Fibroblast of skin of right quadriceps (primary cell): Measurements from ENCODE around the gene EML2.
"Not testable (repeated sequence)": the region's sequence is repeated elsewhere in the genome, so short reads cannot be mapped to it uniquely, and the experiment has no call there.

Experiments
- DNase-seq: peaks from one replicate; pipeline ENCODE4 v3.0.0-alpha.2; 2013

The EML2 gene, protein sequence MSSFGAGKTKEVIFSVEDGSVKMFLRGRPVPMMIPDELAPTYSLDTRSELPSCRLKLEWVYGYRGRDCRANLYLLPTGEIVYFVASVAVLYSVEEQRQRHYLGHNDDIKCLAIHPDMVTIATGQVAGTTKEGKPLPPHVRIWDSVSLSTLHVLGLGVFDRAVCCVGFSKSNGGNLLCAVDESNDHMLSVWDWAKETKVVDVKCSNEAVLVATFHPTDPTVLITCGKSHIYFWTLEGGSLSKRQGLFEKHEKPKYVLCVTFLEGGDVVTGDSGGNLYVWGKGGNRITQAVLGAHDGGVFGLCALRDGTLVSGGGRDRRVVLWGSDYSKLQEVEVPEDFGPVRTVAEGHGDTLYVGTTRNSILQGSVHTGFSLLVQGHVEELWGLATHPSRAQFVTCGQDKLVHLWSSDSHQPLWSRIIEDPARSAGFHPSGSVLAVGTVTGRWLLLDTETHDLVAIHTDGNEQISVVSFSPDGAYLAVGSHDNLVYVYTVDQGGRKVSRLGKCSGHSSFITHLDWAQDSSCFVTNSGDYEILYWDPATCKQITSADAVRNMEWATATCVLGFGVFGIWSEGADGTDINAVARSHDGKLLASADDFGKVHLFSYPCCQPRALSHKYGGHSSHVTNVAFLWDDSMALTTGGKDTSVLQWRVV

DNA sequence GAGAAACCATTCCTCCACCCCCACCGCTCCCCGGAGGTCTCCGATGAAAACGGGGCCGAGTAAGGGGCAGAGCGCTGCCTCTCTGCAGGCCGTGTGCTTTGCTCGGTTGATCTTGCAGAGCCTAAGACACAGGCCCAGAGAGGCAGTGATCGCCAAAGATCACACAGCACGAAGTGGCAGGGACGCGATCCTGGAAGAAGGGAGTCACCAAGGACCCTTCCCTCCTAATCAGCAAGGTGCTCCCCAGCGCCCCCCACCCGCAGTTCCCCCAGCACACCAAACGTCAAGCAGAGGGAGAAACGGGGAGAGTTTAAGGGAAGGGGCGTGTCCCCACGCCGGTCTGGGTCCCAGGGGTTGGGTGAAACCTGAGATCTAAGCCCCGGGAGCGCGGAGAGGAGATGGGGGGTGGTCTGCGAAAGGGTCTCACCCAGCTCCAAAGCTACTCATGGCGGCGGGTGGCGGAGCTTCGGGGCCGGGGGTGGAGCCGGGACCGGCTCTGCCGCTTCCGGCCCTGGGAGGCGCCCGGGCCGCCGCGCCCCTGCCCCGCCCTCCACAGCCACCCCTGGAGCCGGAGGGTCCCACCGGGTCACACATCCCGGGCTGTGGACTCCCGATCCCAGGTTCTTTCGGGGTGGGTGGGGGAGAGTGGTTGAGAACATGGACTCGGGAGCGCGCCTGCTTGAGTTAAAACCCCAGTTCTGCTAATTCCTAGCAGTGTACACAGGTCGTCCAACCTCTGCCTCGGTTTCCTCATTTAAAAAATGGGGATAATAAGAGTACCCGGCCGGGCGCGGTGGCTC, at the start of gene EML2:
Gene EML2, minus strand, starts transcription at position 468 of the 800 bp plus-strand sequence. Its CDS starts 21 bp downstream, at position 447.
- peak; percentile 35 for DNase-seq

DNA sequence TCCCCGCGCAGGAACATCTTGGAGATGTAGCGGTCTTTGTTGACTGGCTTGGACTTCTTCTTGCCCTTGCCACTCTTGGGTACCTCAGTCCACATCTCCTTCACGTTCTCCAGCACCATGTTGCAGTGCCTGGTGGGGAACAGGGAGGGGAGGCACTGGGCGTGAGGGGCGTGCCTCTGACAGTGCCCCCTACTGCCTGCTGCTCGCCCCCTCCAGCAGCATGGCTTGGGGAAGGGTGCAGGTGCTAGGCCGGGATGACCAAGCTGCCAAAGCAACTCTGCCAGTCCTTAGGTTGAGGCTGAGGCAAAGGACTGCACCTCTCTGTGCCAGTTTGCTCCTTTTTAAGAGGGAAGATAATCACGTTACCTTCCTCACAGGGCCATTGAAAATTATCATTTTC, 48.4 kb upstream of the EML2 start:
- no peak for DNase-seq

DNA sequence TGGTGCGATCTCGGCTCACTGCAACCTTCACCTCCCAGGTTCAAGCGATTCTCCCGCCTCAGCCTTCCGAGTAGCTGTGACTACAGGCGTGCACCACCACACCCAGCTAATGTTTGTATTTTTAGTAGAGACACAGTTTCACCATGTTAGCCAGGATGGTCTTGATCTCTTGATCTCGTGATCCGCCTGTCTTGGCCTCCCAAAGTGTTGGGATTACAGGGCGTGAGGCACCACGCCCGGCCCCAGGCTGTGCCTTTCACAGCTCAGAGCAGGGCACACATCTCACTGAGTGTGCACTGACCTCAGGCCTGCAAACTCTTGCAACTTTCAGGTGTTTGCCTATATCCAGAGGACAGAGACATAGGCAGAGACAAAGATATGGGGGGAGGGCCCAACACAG, 45.8 kb upstream of the EML2 start:
- DNase-seq, result not testable (repeated sequence)

DNA sequence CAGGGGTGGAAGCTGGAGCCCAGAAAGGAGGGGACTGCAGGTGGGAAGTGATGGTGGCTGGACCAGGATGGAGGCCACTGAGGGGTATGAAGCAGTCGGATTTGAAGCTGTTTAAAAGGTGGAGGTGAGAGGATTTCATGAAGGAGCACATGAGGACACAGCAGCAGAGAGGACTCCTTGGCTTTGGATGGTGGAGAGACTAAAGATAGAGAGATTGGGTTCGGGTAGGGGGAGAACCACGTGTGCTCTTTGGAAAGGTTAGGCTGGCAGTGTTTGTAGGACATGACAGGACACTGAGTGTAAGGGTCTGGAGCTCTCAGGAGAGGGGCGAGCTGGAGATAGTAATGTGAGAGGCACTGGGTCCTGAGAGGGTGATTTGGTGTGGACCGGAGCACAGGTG, 43.7 kb upstream of the EML2 start:
- no peak for DNase-seq

DNA sequence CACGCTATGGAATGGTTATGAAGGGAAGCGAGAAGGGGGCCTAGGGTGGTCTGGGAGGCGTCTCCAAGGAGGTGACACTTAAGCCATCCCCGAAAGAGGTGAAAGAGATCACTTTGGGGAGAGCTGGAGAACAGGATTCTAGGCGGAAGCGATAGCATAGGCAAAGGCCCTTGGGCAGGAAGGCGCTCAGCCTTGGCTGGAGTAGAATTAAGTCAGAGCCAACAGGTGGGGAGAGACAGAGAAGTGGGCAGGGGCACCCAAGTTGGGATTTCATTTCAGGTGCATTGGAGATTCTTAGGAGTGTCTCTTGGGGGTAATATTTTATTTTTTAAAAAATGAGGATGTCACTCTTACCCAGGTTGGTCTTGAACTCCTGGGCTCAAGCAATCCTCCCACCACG, 42.9 kb upstream of the EML2 start:
- DNase-seq, result no peak

DNA sequence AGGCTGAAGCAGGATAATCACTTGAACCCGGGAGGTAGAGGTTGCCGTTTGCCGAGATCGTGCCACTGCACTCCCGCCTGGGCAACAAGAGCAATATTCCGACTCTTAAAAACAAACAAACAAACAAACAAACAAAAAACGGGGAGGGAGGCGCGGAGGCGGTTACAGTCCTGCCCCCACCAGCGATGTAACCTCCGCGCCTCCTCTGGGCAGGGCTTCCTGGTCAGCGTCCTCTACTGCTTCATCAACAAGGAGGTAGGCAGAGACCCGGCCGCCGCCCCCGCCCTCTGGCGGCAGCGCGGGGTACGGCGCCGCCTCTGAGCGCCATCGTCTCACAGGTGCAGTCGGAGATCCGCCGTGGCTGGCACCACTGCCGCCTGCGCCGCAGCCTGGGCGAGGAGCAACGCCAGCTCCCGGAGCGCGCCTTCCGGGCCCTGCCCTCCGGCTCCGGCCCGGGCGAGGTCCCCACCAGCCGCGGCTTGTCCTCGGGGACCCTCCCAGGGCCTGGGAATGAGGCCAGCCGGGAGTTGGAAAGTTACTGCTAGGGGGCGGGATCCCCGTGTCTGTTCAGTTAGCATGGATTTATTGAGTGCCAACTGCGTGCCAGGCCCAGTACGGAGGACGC, 42.3 kb upstream of the EML2 start:
- peak; percentile 65 for DNase-seq

DNA sequence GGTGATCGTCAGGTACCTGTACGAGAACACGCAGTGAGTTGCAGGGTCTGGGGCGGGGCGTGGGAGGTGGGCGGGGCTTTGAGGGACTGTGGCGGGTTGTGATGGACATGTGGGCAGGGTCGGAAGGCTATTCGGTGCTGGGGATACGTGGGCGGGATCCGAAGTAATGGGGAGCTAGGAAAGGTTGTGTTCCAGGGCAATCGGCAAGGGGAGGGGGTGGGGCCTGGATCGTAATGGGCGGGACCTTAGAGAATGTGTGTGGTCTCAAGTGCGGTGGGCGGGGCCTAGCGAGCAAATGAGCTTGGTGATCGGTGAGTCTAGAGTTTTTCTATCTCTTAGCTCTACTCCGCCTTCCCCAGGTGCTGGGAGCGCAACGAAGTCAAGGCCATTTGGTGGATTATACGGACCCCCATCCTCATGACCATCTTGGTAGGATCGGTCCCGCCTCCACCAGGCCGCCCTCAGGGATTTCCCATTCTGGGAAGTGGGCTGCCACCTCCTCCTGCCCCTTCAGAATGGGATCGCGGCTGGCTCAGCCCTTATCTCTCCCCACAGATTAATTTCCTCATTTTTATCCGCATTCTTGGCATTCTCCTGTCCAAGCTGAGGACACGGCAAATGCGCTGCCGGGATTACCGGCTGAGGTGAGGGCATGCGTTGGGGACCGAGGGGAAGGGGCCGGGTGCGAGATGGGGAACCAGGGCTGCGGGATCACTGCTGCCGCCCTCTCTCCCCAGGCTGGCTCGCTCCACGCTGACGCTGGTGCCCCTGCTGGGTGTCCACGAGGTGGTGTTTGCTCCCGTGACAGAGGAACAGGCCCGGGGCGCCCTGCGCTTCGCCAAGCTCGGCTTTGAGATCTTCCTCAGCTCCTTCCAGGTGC, 38.4 kb upstream of the EML2 start:
- peak; percentile 69 for DNase-seq

DNA sequence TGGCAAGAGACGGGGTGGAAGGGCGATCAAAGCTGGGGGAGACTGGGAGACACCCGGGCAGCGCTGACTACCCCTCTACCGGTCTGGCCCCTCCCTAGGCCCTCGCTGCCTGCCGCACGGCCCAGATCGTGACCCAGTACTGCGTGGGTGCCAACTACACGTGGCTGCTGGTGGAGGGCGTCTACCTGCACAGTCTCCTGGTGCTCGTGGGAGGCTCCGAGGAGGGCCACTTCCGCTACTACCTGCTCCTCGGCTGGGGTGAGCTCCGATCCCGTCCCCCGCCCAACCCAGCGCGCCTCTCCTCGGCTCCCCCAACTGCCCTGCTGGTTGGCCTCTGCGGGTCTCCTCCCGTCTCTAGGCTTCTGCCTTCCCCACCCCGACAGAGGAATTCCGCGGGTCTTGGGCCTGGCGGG, 37.7 kb upstream of the EML2 start:
- no peak for DNase-seq

DNA sequence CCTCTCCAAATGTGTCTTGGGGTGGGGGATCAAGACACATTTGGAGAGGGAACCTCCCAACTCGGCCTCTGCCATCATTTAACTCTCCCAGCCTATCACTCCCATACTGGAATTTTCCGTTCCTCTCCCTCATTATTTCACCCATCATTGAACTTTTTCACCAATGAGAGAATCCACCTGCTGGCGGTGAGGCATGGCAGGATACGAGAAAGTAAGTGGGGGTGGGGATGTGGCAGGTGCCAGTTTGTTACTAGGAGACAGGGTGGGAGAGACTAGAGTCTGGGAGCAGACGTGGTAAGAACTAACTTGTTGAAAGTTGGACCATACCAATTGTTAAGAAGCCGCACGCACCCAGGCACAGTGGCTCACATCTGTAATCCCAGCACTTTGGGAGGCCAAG, 35.7 kb upstream of the EML2 start:
- no peak for DNase-seq

DNA sequence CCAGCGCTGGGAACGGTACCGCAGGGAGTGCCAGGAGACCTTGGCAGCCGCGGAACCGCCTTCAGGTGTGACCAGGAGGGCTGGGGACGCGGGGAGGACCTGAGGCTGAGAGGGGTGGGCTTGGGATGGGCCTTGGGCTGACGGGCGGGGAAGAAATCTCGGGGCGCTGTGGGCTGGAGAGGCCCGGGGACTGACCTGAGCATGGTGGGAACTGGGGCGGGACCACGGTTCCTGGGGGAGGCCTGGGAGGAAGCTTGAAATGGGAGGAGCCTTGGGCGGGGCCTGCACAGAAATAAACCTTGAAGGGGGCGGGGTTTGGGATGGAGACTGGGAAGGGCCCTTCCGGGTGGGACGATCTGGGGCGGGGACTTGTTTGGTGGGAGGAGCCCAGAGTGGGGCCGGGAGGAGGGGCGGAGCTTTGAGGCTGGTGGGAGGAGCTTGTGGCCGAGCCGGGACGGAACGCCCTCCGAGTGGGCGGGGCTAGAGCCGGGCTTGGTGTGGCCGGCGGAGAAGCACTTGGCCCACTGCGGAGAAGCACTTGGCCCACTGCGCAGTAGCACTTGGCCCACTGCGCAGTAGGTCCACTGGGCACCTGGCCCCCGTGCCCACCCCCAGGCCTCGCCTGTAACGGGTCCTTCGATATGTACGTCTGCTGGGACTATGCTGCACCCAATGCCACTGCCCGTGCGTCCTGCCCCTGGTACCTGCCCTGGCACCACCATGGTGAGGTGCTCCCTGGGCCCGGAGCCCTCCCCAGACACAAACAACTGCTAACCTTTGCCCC, 31.7 kb upstream of the EML2 start:
- peak; percentile 77 for DNase-seq

DNA sequence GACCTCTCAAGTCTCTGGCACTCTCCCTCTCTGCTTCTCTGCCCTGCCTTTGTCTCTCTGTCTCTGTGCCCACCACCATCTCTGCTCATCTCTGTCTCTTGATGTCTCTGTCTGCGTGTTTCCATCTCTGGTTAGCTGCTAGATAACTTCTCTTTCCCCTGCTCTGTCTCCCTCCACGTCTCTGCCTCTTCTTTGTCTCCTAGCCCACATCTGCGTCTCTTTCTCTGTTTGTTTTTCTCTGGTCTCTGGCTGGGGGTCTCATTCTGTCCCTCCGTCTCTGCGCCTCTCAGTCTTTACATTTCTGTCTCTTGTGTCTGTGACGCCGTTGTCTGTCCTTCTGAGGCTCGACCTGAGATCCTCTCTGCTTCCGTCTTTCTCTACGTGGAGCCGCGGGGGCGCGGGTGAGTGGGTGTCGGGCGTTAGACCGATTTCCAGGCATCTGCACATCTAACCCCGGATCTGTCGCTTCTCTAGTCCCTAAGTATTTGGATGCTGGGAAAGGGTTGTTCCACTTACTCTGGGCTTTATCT, 29.2 kb upstream of the EML2 start:
- no peak for DNase-seq

DNA sequence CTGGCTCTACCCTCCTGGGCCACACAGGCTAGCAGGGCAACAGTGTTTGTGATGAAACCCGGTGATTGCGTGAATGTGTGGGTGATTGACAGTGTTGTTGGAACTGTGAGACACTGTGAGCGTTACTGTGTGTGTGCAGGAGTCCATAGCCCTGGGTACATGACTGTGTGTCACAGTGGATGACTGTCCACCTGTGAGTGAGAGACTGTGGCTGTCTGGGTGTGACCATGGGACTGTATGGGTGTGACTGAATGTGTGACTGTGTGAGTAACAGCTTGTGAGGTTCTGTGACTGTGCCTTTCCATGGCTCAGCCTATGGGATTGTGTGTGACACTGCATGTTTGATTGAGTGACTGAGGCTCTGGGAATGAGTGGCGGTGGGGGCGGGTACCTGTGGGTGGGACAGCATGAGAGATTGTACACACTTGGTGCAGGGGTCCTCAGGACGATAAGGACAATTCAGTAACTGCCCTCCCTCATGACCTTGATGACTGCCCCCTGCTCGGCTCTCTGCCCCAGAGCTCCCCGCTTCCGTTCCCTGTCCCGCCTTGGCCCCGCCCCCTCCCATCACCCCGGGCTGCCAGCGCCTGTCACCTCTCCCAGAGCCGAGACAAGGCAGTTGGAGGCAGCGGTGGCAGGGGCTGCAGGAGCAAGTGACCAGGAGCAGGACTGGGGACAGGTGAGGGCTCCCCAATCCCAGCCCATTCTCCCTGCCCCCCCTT, 28.6 kb upstream of the EML2 start, which contains the start of gene GIPR:
Gene GIPR, plus strand, starts transcription at position 602 of the 722 bp plus-strand sequence. CDS start 1,300 bp downstream, outside the sequence.
- DNase-seq, result no peak

DNA sequence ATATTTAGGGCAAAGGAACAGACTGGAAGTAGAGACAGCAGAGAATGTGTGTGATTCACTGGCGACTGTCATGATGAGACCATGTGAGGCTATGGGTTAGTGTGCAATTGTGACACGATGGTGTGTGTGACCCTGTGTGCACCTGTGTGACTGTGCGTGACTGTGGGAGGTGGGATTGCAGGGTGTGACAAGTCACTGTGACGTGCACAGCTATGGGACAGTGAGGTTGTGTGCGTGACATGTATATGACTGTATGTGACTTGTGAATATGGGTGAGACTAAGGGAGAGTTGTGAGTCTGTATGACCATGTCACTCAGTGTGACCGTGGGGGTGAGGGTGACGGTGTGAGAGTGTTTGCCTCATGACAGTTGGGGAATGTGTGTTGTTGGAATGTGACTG, 25.4 kb upstream of the EML2 start:
- DNase-seq, result no peak

DNA sequence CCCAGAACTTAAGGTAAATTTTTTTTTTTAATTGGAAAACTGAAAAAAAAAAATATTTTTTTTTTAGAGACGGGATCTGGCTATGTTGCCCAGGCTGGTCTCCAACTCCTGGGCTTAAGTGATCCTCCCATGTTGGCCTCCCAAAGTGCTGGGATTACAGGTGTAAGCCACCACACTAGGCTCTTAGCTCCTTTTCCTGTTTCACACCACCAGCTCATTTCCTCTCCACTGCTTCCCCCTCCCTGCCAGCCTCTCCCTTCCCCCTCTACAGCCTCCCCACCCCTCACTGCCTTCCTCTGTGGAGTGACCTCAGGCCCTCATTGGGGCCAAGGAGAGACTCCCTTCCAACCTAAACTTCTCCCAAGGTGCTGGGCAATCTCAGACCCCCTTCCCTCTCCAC, 24.6 kb upstream of the EML2 start:
- no peak for DNase-seq

DNA sequence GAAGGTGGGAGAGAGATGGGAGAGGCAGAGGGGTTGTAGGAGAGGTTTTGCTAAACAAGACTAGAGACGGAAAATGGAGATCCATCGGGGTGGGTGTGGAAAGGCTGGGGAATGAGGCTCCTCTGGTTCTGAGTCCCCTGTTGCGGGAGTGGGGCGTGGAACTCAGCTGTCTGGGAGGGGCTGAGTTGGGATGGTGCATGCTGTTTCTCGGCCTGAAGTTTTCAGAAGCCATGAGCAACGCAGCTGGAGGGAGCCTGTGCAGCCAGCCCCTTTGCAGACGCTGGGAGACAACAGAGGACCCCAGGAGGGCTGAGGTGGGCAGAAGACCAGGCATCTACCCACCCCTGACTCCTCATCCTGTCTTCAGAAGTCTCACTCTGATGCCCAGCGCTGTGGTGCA, 21.4 kb upstream of the EML2 start:
- no peak for DNase-seq

DNA sequence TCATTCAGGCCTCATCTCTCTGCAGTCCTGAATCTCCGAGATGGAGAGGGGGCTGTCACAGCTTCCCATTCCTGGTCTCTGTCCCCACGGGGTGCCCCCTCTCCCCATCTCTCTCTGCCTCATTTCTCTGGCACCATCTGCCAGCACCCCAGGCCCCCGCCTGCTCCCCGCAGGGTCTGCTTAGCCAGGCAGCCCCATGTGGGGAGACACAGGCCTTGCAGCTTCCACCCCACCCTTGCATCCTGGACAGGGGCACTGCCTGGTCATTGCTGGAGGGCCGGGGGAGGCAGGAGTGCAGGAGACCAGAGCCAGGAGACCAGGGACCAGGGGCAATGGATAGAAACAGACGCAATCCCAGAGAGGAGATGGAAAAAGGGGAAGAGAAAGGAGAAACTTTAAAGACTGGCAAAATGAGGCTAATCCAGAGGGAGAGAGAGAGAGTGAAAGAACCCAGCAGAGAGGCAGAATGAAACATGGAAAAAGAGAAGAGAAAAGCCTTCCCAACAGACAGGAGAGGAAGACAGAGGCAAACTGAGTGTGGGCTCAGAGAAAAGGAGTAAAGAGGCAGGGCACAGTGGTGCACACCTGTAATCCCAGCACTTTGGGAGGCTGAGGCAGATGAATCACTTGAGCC, 20.0 kb upstream of the EML2 start:
- DNase-seq, result no peak

DNA sequence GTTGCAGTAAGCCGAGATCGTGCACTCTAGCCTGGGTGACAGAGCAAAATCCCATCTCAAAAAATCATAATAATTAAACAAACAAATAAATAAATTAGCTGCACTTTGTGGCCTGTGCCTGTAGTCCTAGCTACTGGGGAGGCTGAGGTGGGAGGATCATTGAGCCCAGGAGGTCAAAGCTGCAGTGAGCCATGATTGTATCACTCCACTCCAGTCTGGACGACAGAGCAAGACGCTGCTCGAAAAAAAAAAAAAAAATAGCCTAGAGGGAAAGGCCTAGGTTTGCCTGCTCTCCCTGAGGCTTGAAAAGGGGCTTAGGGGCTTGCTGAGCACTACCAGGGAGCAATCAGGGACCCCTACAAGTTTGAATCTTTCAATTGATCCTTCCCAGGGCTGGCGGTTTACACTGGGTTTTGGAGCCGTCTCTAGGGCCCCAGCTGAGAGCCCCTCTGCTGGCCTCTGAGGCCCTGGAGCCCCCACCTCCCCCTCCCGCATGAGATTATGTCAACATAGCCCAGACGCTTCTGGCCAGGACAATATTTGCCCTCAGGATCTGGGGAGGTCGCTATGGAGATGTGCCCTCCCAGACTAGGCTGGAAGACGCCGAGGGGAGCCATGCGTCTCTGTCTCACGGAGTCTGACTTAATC, 18.4 kb upstream of the EML2 start:
- DNase-seq, result no peak

DNA sequence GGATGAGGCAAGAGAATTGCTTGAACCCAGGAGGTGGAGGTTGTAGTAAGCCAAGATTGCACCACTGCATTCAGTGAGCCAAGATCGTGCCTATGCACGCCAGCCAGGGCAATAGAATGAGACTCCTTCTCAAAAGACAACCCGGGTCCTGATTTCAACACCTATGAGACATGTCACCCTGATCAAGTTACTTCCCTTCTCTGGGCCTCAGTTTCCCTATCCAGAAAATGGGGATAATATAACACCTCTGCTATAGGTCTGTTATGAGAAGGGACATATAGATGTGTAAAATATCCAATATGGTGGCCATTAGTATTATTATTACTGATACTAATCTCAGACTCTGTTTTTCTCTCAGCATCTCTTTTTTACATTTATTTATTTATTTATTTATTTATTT, 15.9 kb upstream of the EML2 start:
- no peak for DNase-seq

DNA sequence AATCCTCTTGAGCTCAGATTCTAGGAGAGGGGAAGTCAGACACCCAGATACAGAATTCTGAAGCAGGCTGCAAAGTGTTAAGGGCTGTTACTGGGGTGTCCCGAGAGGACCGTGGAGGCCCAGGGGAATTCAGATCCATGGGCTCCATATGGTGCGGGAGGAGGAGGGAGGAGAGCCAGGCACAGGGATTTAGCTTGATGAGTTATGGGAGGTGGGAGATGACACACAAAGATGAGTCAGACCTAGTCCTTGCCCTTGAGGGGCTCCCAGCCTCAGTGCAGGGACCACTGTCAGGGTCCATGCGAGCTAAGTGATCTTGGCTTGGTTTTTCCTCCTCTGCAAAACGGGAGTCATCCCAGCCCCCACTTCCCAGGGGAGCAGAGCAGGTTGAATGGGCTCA, 14.4 kb upstream of the EML2 start:
- DNase-seq, result no peak
